ENCODE measurements around the gene CGB1.
"Not testable (repeated sequence)": the region's sequence is repeated elsewhere in the genome, so short reads cannot be mapped to it uniquely, and the experiment has no call there.

The CGB1 gene

DNA sequence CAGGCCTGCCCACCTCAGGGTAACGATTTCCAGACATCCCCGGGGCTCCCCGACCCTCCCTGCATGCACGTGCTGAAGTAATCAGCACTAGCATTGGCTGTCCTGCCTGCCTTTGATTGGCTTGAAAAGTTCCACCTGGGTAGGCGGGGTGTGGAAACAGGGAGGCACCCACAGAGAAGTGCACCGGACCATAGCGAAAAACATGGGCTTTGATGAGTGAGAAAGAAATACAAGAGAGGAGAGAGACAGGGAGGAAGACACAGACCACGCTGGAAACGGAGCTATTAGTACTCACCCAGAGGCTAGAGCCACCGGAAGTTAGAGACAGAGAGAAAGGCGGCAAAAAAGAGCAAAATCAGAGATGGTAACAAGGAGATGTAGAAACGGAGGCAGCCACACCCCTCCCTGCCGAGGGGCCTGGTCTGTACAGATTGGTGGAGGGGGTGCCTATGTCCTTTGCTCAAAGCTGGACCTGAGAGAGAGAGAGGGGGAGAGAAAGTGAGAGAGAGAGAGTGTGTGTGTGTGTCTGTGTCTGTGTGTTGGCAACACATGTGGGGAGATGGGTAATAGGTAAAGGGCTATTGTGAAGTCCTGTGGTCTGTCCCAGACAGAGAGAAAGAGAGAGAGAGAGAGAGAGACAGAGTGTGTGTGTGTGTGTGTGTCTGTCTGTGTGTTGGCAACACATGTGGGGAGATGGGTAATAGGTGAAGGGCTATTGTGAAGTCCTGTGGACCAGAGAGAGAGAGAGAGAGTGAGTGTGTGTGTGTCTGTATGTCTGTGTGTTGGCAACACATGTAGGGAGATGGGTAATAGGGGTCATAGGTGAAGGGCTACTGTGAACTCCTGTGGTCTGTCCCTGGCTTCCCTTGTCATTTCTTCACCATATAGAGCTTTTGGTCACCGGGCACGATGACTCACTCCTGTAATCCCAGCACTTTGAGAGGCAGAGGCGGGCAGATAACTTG, 15.5 kb downstream of the CGB1 start:
- no peak for DNase-seq

DNA sequence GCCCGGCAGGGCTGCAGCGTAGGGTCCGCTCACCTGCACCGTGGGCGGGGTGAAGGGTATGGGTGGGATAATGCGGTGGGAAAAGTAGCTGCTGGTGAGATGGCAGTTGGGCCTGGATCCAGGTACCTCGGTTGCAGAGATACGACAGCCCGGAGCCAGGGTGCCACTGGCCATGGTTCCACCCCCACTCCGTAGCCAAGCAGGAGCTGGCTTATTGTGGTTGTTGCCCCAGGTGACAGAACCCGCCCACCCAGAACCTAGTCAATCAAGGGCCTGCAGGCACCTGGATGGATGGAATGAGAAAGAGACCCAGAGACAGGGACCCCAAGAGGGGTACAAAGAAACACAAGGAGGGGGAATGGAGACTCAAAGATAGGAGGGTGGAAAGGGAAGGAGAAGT, 16.4 kb downstream of the CGB1 start:
- peak; percentile 13 for DNase-seq

DNA sequence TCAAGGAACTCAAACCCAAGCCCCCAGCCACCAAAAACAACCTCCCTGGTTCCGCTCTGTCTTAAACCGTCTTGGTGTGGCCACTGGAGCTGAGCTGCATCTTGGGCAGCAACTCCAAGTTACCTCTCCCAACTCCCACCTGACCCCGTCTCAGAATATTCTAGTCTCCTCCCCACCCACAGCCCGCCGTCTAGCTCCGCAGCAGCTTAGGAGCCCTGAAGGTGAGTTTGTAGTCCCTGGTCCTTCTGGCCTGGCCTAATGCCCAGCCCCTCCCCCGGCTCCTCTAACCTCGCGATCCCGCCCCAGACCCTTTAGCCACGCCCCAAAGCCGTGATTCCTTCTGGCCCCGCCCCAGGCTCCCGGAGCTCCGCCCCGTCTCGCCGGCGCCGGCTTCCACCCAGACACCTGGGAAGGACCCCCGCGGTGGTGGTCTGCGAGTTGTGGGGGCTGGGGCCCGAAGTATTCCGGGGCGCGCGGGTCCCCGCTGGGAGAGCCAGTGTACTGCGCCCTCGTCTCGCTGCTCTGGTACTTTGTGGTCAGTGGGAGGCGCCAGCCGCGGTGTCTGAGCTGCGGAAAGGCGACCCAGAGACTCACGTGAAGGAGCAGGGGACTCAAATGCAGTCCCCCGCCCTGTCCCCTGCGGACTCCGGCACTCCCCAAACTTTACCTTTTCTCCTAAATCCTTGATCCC, 17.3 kb downstream of the CGB1 start:
- peak; percentile 83 for DNase-seq

DNA sequence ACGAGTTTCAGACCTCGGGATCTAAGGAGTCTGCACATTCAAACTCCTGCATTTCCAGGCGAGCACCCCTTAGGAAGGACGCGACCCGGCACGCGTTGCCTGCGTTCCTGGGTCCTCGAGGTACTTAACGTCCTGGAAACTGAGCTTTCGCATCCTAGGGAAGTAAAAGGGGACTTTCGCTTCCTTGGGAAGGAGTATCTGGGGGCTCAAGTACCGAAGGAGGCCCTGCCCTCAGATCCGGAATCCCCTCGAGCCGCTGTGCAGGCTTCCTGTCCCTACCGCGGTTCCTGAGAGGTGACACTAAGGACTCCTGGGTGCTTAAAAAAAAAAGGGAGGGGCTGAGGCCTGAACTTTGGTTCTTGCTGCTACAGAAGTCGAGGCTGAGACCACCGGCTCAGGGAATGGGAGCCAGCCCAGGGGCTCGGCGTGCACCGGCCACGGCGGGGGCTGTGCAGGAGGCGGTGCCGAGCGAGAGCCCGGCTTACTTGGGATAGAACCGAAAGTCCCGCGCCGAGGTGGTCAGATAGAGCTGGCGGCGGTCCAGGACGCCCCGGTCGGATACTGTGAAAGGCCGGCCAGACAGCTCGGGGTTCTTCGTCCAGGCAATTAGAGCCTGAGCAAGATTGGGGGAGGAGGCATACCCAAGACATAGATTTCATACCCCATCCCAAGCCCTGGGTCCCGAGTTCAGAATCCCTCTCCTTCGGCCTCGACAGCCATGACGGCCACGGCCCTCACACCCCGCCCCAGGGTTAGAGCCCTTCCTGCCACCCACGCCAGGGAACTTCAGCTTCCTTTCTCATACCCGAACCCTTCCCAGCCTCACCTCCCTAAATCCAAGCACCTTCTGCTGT, 18.1 kb downstream of the CGB1 start:
- DNase-seq: not testable (repeated sequence)

DNA sequence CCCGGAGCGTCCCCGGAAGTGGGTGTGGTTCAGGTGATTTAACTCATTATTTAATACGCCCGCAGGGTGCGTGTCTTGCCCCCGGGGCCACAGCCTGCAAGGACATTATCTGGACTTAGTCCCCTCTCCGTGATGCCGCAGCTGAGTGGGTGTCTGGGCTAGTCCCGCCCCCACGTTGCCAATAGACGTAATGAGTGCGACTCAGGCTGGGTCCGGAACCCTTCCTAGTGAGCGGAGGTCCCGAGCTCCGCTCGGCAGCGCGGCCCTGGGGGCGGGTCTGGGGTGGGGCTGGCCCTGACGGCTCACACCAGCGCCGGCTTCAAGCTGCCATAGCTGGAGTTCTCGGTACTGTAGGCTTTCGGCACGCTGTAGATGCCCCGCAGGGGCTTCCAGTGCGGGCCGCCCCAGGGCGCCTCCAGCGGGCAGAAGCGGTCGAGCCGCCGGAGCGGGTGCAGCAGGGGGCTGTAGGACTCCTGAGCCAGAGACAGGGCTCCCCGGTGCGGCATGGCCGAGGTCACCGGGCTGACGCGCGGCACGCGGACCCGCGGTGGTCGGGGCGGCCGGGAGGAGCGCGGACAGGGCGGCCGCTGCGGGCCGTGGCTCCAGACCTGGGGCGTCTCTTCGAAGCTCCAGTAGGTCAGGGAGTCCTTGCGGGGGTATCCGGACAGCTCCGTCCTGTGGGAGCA, 18.9 kb downstream of the CGB1 start:
- no peak for DNase-seq

DNA sequence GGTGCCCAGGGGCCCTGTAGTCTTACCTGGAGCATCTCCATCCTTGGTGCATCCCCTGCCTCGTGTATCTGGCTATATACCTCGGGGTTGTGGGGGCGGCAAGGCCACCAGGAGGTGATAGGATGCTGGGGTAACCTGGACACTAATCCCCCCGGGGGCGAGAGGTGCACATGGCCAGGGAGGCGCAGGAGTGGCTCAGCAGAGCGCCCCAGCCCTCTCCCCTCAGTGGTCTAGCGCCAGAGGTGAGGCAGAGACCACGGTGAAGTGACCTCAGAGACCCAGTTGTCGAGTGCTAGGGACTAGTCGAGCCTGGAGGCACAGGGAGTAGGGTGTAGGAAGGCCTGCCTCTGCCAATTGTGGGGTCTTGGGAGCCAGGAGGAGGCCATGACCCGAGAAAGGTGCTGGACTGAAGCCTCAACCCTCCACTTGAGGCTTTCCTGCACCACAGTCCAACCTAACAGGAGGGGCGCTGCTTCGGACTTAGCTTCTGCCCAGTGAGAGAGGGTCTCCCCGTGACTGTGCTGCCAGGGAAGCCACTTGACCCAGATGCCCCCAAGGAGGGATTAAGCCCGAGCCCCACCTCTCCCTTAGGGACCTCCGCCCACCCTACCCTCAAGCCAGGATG, 19.5 kb downstream of the CGB1 start, which contains the start of gene LHB:
LHB (minus strand) TSS at position 51 of the 625 bp plus-strand sequence; CDS start at position 41, 10 bp downstream.
- DNase-seq: no peak

DNA sequence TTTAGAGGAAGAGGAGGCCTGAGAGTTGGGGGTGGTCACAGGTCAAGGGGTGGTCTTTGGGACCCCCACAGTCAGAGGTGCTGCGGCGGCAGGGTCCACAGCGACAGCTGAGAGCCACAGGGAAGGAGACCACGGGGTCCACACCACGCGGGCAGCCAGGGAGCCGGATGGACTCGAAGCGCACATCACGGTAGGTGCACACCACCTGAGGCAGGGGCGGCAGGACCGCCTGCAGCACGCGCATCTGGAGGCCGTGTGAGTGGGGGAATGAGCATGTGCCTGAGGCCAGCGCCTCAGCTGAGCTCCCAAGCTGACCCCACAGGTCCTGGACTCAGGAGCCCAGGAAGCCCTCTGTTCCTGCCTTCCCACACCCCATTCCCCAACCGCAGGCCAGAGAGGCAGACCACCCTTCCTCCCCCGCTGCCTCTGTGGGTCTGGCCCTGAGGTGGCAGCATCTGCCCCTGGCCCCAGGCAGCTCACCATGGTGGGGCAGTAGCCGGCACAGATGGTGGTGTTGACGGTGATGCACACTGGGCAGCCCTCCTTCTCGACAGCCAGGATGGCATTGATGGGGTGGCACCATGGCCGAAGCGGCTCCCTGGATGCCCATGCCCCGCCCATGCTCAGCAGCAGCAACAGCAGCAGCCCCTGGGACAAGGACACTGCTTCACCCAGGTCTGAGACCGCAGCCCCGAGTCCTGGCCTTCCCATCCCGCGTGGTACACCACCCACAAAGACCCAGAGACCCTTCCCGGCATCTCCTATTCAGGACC, 20.4 kb downstream of the CGB1 start:
- DNase-seq: no peak

DNA sequence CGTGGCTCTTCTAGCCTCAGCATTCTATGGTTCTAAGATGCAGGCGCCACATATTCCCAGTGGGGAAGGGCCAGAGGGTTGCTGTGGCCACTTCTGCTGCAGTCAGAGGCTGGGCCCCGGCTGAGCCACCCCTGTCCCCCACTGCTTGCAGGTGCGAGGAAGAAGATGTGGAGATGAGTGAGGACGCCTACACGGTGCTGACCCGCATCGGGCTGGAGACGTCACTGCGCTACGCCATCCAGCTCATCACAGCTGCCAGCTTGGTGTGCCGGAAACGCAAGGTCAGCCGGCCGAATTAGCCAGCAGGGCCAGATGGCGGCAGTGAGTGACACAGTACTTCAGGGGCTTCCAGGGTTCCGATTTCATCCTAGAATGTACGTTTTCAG, 21.8 kb downstream of the CGB1 start:
- DNase-seq: no peak

DNA sequence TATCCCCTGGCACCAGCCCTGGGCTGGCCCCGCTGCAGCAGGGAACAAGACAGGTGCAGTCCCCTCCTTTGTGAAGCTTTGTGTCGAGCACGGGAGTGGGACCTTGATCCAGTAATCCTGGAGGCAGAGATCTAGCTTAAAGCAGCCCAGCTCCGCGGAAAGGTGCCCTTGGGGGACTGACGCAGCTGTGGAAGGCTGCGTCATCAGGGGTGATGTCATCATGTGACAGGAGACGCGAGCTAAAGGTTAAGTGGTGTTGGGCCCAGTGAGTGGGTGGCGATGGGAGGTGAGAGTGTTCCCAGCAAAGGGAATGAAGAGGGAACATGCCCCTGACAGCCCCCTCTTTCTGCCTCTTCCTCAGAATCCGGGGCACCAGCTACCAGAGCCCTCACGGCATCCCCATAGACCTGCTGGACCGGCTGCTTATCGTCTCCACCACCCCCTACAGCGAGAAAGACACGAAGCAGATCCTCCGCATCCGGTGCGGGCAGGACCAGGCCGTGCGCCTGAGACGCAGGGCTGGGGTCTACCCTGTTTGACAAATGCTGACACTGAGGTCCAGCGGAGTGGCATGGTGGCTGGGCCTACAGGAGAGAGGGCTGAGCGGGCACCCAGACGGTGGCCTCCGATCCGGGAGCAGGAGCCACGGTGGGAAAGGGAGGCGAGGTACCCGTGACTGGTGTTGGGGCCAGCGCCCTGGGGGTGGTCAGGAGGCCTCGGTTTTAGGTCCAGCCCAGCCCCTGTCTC, 22.4 kb downstream of the CGB1 start:
- DNase-seq: no peak

DNA sequence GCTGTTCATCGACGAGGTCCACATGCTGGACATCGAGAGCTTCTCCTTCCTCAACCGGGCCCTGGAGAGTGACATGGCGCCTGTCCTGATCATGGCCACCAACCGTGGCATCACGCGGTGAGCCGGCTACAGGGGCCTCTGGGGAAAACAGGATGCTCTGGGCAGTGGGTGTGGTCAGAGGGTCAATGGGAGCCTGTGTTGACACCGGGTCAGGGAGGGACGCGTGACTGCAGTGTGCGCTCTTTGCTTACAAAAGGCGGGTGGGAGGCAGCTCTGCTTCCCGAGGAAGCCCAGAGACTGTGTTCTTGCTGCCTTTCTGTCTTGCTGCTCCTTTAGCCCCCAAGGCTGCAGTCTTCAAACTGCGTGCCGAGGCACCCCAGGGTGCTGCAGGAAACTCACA, 25.5 kb downstream of the CGB1 start:
- DNase-seq: no peak

DNA sequence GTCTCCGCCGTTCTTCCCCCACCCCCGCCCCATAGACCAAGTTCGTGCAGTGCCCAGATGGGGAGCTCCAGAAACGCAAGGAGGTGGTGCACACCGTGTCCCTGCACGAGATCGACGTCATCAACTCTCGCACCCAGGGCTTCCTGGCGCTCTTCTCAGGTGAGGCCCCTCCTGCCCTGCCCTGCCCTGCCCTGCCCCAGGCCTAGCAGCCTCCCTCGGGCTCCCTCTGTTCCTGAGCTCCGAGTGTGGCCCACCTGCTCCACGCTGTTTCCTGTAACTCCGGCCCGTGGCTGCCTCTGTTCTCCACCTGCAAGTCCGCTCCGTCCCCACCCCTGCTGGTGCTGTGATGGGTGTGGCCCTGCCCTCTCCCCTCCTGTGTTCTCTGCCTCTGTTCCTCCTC, 26.2 kb downstream of the CGB1 start:
- no peak for DNase-seq

DNA sequence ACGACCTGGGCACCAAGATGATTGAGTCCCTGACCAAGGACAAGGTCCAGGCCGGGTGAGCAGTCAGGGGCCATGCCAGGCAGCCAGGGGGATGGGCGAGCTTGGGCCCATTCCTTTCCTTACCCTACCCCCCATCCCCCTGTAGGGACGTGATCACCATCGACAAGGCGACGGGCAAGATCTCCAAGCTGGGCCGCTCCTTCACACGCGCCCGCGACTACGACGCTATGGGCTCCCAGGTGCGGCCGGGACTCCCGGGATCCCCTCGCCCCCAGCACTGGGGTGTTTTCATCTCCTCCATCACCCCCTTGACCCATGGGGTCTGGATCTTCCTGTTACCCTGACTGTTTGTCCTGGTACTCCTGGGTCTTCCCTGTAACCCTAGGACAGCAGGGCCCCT, 26.9 kb downstream of the CGB1 start:
- no peak for DNase-seq

DNA sequence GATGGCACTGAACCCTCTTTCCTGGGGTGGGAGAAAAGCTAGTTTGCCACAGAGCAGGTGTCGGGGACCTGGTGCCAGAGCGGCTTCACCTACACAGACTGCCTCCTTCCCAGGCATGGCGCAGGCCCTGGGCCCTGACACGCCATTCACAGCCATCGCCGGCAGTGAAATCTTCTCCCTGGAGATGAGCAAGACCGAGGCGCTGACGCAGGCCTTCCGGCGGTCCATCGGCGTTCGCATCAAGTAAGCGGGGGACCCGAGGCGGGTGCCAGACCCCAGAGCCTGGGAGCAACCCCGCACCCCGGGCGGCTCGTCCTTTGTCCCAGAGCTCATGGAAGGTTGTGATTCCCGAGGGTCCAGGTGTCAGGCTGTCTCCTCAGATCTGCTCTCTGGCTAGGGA, 29.8 kb downstream of the CGB1 start:
- no peak for DNase-seq

DNA sequence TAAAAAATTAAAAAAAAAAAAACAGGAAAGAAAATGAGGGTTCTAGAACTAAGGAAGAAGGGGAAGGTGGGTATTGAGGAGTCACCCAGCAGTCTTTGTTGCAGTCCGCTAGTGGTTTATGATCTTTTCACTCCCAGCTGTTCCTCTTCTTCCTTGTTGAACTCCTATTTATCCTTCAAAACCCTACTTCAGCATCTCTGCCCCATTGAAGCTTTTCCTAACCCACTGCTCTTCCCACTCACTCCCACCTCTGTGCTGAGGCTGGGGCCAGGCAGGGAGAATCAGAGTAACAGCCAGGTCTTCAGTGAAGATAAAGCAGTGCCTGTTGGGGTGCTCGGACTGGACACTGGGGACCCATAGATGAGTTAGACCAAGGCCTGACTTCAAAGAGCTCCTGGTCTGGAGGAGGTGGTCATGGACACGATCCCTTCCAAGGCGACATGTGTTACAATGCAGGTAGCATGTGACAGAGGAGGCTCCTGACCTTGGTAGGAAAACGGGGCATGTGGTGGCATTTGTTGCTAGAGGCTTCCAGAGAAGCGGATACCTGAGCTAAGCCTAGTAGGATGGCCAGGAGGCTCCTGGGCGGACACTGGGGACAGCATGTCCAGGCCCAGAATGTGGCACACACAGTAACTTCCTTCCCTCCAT, 31.6 kb downstream of the CGB1 start:
- no peak for DNase-seq

DNA sequence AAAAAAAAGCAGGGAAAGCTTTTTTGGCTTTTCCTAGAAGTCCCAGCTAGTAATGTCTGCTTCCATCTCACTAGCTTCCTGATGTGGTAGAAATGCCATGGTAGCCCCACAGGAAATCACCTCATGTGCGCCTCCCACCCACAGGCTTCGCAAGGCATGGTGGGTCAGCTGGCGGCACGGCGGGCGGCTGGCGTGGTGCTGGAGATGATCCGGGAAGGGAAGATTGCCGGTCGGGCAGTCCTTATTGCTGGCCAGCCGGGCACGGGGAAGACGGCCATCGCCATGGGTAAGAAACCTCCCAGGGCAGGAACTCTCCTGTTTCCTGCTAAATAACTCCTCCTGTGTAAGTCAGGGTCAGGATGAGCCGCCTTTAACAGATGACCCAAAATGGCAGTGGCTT, 32.6 kb downstream of the CGB1 start:
- DNase-seq: no peak

DNA sequence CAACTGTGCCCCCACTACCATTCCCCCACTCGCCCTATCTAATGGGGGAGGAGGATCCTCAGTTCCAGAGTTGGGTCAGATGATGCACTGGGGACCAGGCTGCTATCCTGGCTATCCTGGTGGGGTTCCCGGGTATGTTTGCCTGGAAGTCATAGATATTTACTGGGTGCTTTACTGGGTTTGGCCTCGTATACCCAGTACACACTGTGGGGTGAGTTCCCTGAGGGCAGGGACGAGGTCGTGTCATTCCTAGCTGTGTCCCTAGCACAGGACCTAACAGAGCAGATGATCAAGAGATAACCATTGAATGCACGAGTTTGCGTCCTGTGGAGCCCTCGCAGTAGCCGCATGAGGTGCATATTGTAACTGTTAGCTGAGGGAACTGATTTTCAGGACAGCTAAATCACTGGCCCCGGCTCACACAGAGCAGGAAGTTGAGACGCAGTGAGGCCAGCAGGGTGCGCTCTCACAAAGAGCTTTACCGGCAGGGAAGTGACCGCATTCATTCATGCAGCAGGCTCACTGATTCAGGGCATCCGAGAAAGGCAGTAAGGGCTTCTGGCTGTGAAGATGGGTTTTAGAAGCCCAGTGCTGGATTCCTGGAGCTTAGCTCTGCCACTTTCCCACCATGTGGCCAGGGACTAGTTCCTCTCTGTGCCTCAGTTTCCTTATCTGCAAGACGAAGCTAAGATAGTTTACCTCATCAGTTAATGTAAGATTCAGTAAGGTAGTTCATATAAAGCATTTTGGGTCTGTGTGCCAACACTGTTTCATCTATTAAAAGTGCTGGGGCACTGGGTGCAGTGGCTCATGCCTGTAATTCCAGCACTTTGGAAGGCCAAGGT, 37.0 kb downstream of the CGB1 start:
- no peak for DNase-seq

DNA sequence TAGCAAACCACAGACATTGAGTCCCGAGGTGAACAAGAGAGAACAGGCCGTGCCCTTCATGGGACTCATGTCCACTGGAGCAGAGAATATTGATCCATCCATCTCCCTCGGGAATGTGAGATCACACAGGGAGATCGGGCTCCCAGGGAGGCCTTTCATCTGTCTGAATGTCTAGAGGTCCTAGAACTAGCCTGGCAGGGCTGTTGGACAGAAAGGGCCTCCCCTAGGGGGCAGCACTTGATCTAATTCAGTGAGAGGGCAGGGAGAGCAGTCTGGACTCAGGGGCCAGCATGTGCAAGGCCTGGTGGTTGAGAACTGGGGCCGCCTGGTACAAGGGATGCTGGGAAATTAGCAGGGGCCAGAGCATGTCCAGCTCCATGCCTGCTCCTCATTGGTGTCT, 38.7 kb downstream of the CGB1 start:
- no peak for DNase-seq

DNA sequence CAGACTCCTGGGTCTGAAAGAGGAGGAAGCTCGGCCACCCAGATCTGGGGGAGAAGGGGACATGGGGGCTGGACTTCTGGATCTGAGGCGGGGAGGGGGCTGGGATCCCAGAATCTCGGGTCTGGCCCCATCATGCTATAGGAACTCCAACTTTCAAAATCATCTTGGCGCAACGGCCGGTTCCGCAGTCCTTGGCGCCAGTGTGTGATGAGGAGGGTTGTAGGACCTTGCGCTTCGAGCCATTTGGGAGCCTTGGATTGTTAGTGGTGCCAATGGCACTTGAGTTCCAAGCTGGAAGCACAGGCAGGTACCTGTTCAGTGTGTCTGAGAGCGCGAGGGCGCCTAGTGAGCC, 42.7 kb downstream of the CGB1 start:
- no peak for DNase-seq

Data from NCI-H2029 (cell line).